Endothelial cell of umbilical vein (primary cell): ENCODE measurements around the gene ZDHHC18. TPM values are rescaled to one million over a fixed set of nuclear protein-coding genes. Genes with fewer than 3 reads are reported as not detected.

ENCODE experiments used
- BruUV-seq: library from RNA; stranded (reverse); fragments of 400-500 nt; replicated peaks from 2 replicates; lab custom pipeline; 2021; lab: Mats Ljungman, UMichigan
- CTCF ChIA-PET: fragments of 300-600, 350-600 bp; sonication (Branson Sonifier 250); formaldehyde crosslinking; loops from one replicate; lab custom pipeline; 2021; ENCODE audit warnings: antibody characterized with exemption, inconsistent platforms; lab: Charles Lee
- POLR2A ChIA-PET: fragments of 300-600, 350-600 bp; sonication (Branson Sonifier 250); formaldehyde crosslinking; loops from one replicate; lab custom pipeline; 2021; ENCODE audit warnings: antibody characterized with exemption, inconsistent platforms; lab: Charles Lee
- DNase-seq: peaks from one replicate; pipeline ENCODE4 v3.0.0-alpha.2; 2011; ENCODE audit warnings: low read depth, low spot score
- FAIRE-seq: peaks from 2 replicates; lab custom pipeline; 2011; peaks lifted over from hg19 to GRCh38; lab: Jason Lieb, UNC
- H2AFZ ChIP-seq: 2 replicates; pipeline ENCODE4 v1.6.0; 2012; ENCODE audit warnings: low read depth, low read length, control low read depth, inconsistent platforms
- H3K27ac ChIP-seq: 2 replicates; pipeline ENCODE4 v1.5.1; 2011; ENCODE audit warnings: low read depth, mild to moderate bottlenecking, control low read depth, low read length, moderate library complexity; ENCODE audit not compliant: insufficient read depth
- H3K27me3 ChIP-seq, 2 experiments: 2 replicates each; pipeline versions ENCODE4 v1.6.0 to v1.6.1; 2011; ENCODE audit warnings: low read length in 2 of 2, mixed read lengths in 1 of 2; ENCODE audit not compliant: control insufficient read depth in 2 of 2, insufficient read depth in 2 of 2
- H3K36me3 ChIP-seq, 2 experiments: 2 replicates in 1 of 2; 3 replicates in 1 of 2; pipeline ENCODE4 v1.5.1; 2011; ENCODE audit warnings: low read length in 2 of 2, mild to moderate bottlenecking in 1 of 2, moderate library complexity in 1 of 2; ENCODE audit not compliant: control insufficient read depth in 2 of 2, insufficient read depth in 2 of 2; ENCODE audit errors: extremely low read depth in 1 of 2
- H3K4me1 ChIP-seq: 3 replicates; pipeline ENCODE4 v1.5.1; 2011; ENCODE audit warnings: mild to moderate bottlenecking, low read length; ENCODE audit not compliant: control insufficient read depth, insufficient read depth; ENCODE audit errors: extremely low read depth
- H3K4me2 ChIP-seq: 2 replicates; pipeline ENCODE4 v1.6.1; 2011; ENCODE audit warnings: low read length, control low read depth, mixed read lengths; ENCODE audit not compliant: insufficient read depth
- H3K4me3 ChIP-seq, 3 experiments: fragments of 200-600 bp in 1 of 3; sonication (generic), shearing (Covaris generic) in 1 of 3; replicated peaks in 1 of 3; 2 replicates each; pipeline ENCODE4 v1.5.1; 2011 to 2016; ENCODE audit warnings: control low read depth in 3 of 3, low read length in 3 of 3, mild to moderate bottlenecking in 2 of 3, inconsistent platforms in 1 of 3, low read depth in 1 of 3, moderate library complexity in 1 of 3; ENCODE audit not compliant: insufficient read depth in 1 of 3
- H3K79me2 ChIP-seq: 2 replicates; pipeline ENCODE4 v1.6.0; 2012; ENCODE audit warnings: low read length, inconsistent platforms; ENCODE audit not compliant: control insufficient read depth, insufficient read depth
- H3K9ac ChIP-seq: replicated peaks from 2 replicates; pipeline ENCODE3; 2011; ENCODE audit warnings: low read length, control low read depth; ENCODE audit not compliant: insufficient read depth; ENCODE audit errors: extremely low read depth
- H3K9me1 ChIP-seq: replicated peaks from 3 replicates; pipeline ENCODE4 v1.6.0; 2011; ENCODE audit warnings: mild to moderate bottlenecking, low read length; ENCODE audit not compliant: control insufficient read depth, insufficient read depth; ENCODE audit errors: extremely low read depth
- H3K9me3 ChIP-seq: replicated peaks from 2 replicates; pipeline ENCODE4 v1.5.1; 2012; ENCODE audit warnings: low read length, inconsistent platforms; ENCODE audit not compliant: control insufficient read depth, insufficient read depth
- H4K20me1 ChIP-seq: replicated peaks from 2 replicates; pipeline ENCODE3; 2011; ENCODE audit warnings: mild to moderate bottlenecking, low read length; ENCODE audit not compliant: control insufficient read depth, insufficient read depth; ENCODE audit errors: extremely low read depth
- CTCF ChIP-seq, 2 donors: IDR thresholded peaks; 1 replicate in 1 of 2; 2 replicates in 1 of 2; pipeline ENCODE4 v1.5.1; 2011; ENCODE audit warnings: low read length in 2 of 2, mild to moderate bottlenecking in 2 of 2, moderate library complexity in 2 of 2, control low read depth in 1 of 2, inconsistent platforms in 1 of 2, low read depth in 1 of 2; ENCODE audit not compliant: insufficient read depth in 1 of 2; ENCODE audit errors: extremely low read depth in 1 of 2
- GATA2 ChIP-seq: IDR thresholded peaks from 2 replicates; pipeline ENCODE4 v1.7.0; 2011; ENCODE audit warnings: low read depth, mild to moderate bottlenecking, moderate library complexity, mixed read lengths, low read length; ENCODE audit not compliant: insufficient read length, insufficient read depth
- JUN ChIP-seq: IDR thresholded peaks from 2 replicates; pipeline ENCODE4 v1.6.1; 2011; ENCODE audit warnings: borderline replicate concordance, low read depth; ENCODE audit not compliant: insufficient read length, insufficient read depth
- POLR2A ChIP-seq: IDR thresholded peaks from 2 replicates; pipeline ENCODE4 v1.6.1; 2012; ENCODE audit warnings: low read depth, mild to moderate bottlenecking, control low read depth, low read length
- POLR2AphosphoS5 ChIP-seq: IDR thresholded peaks from 2 replicates; pipeline ENCODE4 v1.6.1; 2012; ENCODE audit warnings: low read depth, mild to moderate bottlenecking, control low read depth, low read length, moderate library complexity; ENCODE audit not compliant: insufficient read depth
- dilution Hi-C: fragments of 300-500 bp; cut with MboI; formaldehyde crosslinking; loops from one replicate; pipeline ENCODE4 v1.15.0; 2019; ENCODE audit warnings: low sequenced_read_pairs; ENCODE audit not compliant: extremely low pct_ligation_motif_present
- intact Hi-C: fragments of 100-400 bp; cut with micrococcal nuclease; formaldehyde crosslinking; loops from one replicate; pipeline ENCODE4 v1.10.0; 2022
- polyA plus RNA-seq, 4 experiments: library from polyadenylated mRNA; depleted of rRNA in 3 of 4; stranded (reverse) in 3 of 4; unstranded in 1 of 4; fragments of >200 nt; gene quantifications; 2 replicates each; pipeline versions ENCODE4 v1.2.1 to v1.2.3, GENCODE V29; 2011 to 2012; ENCODE audit warnings: missing spikeins in 1 of 4
- total RNA-seq: library from RNA; stranded (reverse); gene quantifications from 2 replicates; pipeline ENCODE4 v1.2.3, GENCODE V29; 2021

The ZDHHC18 gene
- total and polyA plus RNA-seq, 2 donors (not counting 3 experiments of a cell fraction or from before 2014, with no cell fraction given), result 25.2 to 48.2 TPM

GRCh38 chr1:26848499-26848898, 22.0 kb downstream of the ZDHHC18 start:
- TF ChIP-seq CTCF (IDR thresholded peaks at IDR 0.05; ENCODE audit: extremely low read depth in 1 of 2, insufficient read depth in 1 of 2, low read depth in 1 of 2, low read length in 2 of 2) (no peak), POLR2AphosphoS5 (no peak), POLR2A (no peak), JUN (no peak), GATA2 (no peak)
- H3K9me3 ChIP-seq, result no peaks in the 10 kb centered on the region
- peaks cover 9% of the 10 kb centered on the region for H3K4me1 ChIP-seq
- H4K20me1 ChIP-seq, result no peaks in the 10 kb centered on the region
- no peaks in the 10 kb centered on the region for H3K9me1 ChIP-seq
- ChIA-PET CTCF (interaction anchor here (0.8 to 3.3 kb wide), 11 partner anchors 10 to 247 kb away, joined by 3 to 27 read pairs (median 8); partner anchors contain the start of gene ZDHHC18), POLR2A (interaction anchor here (0.8 to 1.5 kb wide), 2 partner anchors 17 to 20 kb away, joined by 4 read pairs; no protein-coding TSS in a partner anchor)
- H3K36me3 ChIP-seq, result peaks cover 8 to 24% of the 10 kb centered on the region in 2 experiments
- DNase-seq, result no peak
- no peaks in the 10 kb centered on the region for H3K79me2 ChIP-seq
- FAIRE-seq, result no peak
- no TSS peak for BruUV-seq
- H3K4me2 ChIP-seq, result no peak overlapping the region
- peak overlapping the region; percentile 21 for H3K9ac ChIP-seq
- H2AFZ ChIP-seq, result no peak overlapping the region
- intact Hi-C loops, result no loop called here
- H3K27me3 ChIP-seq, result no peaks in the 10 kb centered on the region
- H3K27ac ChIP-seq, result peak overlapping the region; percentile 75
- H3K4me3 ChIP-seq, result no peak overlapping the region
- dilution Hi-C loops, result no loop called here
